ENCODE measurements around the gene AUTS2.

AUTS2 gene

GRCh38 chr7:70035519-70035918 is 437.2 kb downstream of the AUTS2 start:
- DNase-seq (ENCODE audit: low read depth in 2 of 2): no peak

GRCh38 chr7:70035955-70036354 is 437.7 kb downstream of the AUTS2 start:
- no peak for DNase-seq (ENCODE audit: low read depth in 2 of 2)

GRCh38 chr7:70036695-70037094 is 438.4 kb downstream of the AUTS2 start:
- no peak for DNase-seq (ENCODE audit: low read depth in 2 of 2)

- no peak for DNase-seq (ENCODE audit: low read depth in 2 of 2)
Observed at GRCh38 chr7:70037171-70037933, 439.1 kb downstream of the AUTS2 start.

- no peak for DNase-seq (ENCODE audit: low read depth in 2 of 2)
Observed at GRCh38 chr7:70040051-70040450, 441.8 kb downstream of the AUTS2 start.

- DNase-seq (ENCODE audit: low read depth in 2 of 2): no peak
Observed at GRCh38 chr7:70040970-70041766, 442.9 kb downstream of the AUTS2 start.

- no peak for DNase-seq (ENCODE audit: low read depth in 2 of 2)
Observed at GRCh38 chr7:70042533-70042932, 444.3 kb downstream of the AUTS2 start.

- no peak for DNase-seq (ENCODE audit: low read depth in 2 of 2)
Observed at GRCh38 chr7:70043015-70043538, 444.8 kb downstream of the AUTS2 start.

GRCh38 chr7:70044064-70044463 is 445.8 kb downstream of the AUTS2 start:
- DNase-seq (ENCODE audit: low read depth in 2 of 2): no peak

- no peak for DNase-seq (ENCODE audit: low read depth in 2 of 2)
Observed at GRCh38 chr7:70044525-70044924, 446.2 kb downstream of the AUTS2 start.

- DNase-seq (ENCODE audit: low read depth in 2 of 2): no peak
Observed at GRCh38 chr7:70044981-70045380, 446.7 kb downstream of the AUTS2 start.

GRCh38 chr7:70047384-70047783 is 449.1 kb downstream of the AUTS2 start:
- no peak for DNase-seq (ENCODE audit: low read depth in 2 of 2)

- DNase-seq (ENCODE audit: low read depth in 2 of 2): no peak
Observed at GRCh38 chr7:70047891-70048448, 449.7 kb downstream of the AUTS2 start.

GRCh38 chr7:70051726-70052125 is 453.5 kb downstream of the AUTS2 start:
- DNase-seq (ENCODE audit: low read depth in 2 of 2): no peak

- DNase-seq (ENCODE audit: low read depth in 2 of 2): no peak
Observed at GRCh38 chr7:70052691-70053090, 454.4 kb downstream of the AUTS2 start.

GRCh38 chr7:70053421-70053820 is 455.1 kb downstream of the AUTS2 start:
- no peak for DNase-seq (ENCODE audit: low read depth in 2 of 2)

GRCh38 chr7:70053989-70054388 is 455.7 kb downstream of the AUTS2 start:
- DNase-seq (ENCODE audit: low read depth in 2 of 2): no peak

GRCh38 chr7:70056363-70056762 is 458.1 kb downstream of the AUTS2 start:
- DNase-seq (ENCODE audit: low read depth in 2 of 2): no peak

GRCh38 chr7:70060298-70061068 is 462.2 kb downstream of the AUTS2 start:
- no peak for DNase-seq (ENCODE audit: low read depth in 2 of 2)

GRCh38 chr7:70063371-70063770 is 465.1 kb downstream of the AUTS2 start:
- no peak for DNase-seq (ENCODE audit: low read depth in 2 of 2)

- no peak for DNase-seq (ENCODE audit: low read depth in 2 of 2)
Observed at GRCh38 chr7:70063927-70064326, 465.7 kb downstream of the AUTS2 start.

GRCh38 chr7:70066844-70067243 is 468.6 kb downstream of the AUTS2 start:
- DNase-seq (ENCODE audit: low read depth in 2 of 2): no peak
